SK-N-SH treated with all-trans-retinoic acid at 6 μM for 48 hours (cell line): ENCODE data around the gene NGFR.

Source experiments
- ATAC-seq: fragments of 200-7000 bp; cut with Tn5 transposase; 3 replicates; pipeline ENCODE4 v1.9.1; 2020; ENCODE audit warnings: mild to moderate bottlenecking, moderate library complexity
- BACH2 ChIP-seq: fragments of 250-450 bp; sonication (Bioruptor Pico); IDR thresholded peaks from 2 replicates; pipeline ENCODE4 v1.9.0; 2021; ENCODE audit warnings: mild to moderate bottlenecking, borderline replicate concordance
- CSDC2 ChIP-seq: fragments of 250-450 bp; sonication (Bioruptor Pico); IDR thresholded peaks from 2 replicates; pipeline ENCODE4 v1.5.0; 2020; ENCODE audit warnings: mild to moderate bottlenecking, moderate library complexity
- CSRNP3 ChIP-seq: fragments of 250-450 bp; sonication (Bioruptor Pico); IDR thresholded peaks from 2 replicates; pipeline ENCODE4 v1.5.1; 2021; ENCODE audit warnings: mild to moderate bottlenecking, moderate library complexity
- ESRRG ChIP-seq: fragments of 250-450 bp; sonication (Bioruptor Pico); IDR thresholded peaks from 2 replicates; pipeline ENCODE4 v1.6.1; 2021; ENCODE audit warnings: mild to moderate bottlenecking
- ISL1 ChIP-seq: fragments of 250-450 bp; sonication (Bioruptor Pico); IDR thresholded peaks from 2 replicates; pipeline ENCODE4 v2.1.2; 2022; ENCODE audit warnings: mild to moderate bottlenecking, moderate library complexity
- OSR1 ChIP-seq: fragments of 250-450 bp; sonication (Bioruptor Pico); IDR thresholded peaks from 2 replicates; pipeline ENCODE4 v1.8.0; 2022; ENCODE audit warnings: moderate library complexity, mild to moderate bottlenecking, inconsistent platforms
- PATZ1 ChIP-seq: fragments of 250-450 bp; sonication (Bioruptor Pico); IDR thresholded peaks from 2 replicates; pipeline ENCODE4 v1.8.0; 2020; ENCODE audit warnings: mild to moderate bottlenecking, moderate library complexity, borderline replicate concordance
- POU6F1 ChIP-seq: fragments of 250-450 bp; sonication (Bioruptor Pico); IDR thresholded peaks from 2 replicates; pipeline ENCODE4 v1.8.0; 2021; ENCODE audit warnings: low read depth, mild to moderate bottlenecking, moderate library complexity, borderline replicate concordance
- RARB ChIP-seq: fragments of 250-450 bp; sonication (Bioruptor Pico); IDR thresholded peaks from 2 replicates; pipeline ENCODE4 v1.8.0; 2021; ENCODE audit warnings: mild to moderate bottlenecking, moderate library complexity
- SNAI2 ChIP-seq: fragments of 250-450 bp; sonication (Bioruptor Pico); IDR thresholded peaks from 2 replicates; pipeline ENCODE4 v1.5.0; 2020; ENCODE audit warnings: mild to moderate bottlenecking, moderate library complexity
- TCF4 ChIP-seq: fragments of 250-450 bp; sonication (Bioruptor Pico); IDR thresholded peaks from 2 replicates; pipeline ENCODE4 v1.8.0; 2021; ENCODE audit warnings: mild to moderate bottlenecking, moderate library complexity, borderline replicate concordance
- TSHZ2 ChIP-seq: fragments of 250-450 bp; sonication (Bioruptor Pico); IDR thresholded peaks from 2 replicates; pipeline ENCODE4 v1.5.0; 2020; ENCODE audit warnings: mild to moderate bottlenecking, moderate library complexity
- ZC3H10 ChIP-seq: fragments of 250-450 bp; sonication (Bioruptor Pico); IDR thresholded peaks from 2 replicates; pipeline ENCODE4 v1.5.1; 2021; ENCODE audit warnings: mild to moderate bottlenecking, moderate library complexity
- ZFP30 ChIP-seq: fragments of 450-650 bp; formaldehyde crosslinking; IDR thresholded peaks from 2 replicates; pipeline ENCODE4 v1.5.0; 2022; ENCODE audit warnings: mild to moderate bottlenecking, moderate library complexity
- ZNF565 ChIP-seq: fragments of 450-650 bp; formaldehyde crosslinking; conservative IDR thresholded peaks from 2 replicates; pipeline ENCODE4 v1.5.0; 2020; ENCODE audit warnings: low read depth, mild to moderate bottlenecking, moderate library complexity
- ZNF70 ChIP-seq: fragments of 450-650 bp; formaldehyde crosslinking; IDR thresholded peaks from 2 replicates; pipeline ENCODE4 v1.5.0; 2020; ENCODE audit warnings: mild to moderate bottlenecking, moderate library complexity
- ZNF8 ChIP-seq: fragments of 450-650 bp; formaldehyde crosslinking; IDR thresholded peaks from 2 replicates; pipeline ENCODE4 v1.5.0; 2020; ENCODE audit warnings: mild to moderate bottlenecking, moderate library complexity

Gene NGFR

GRCh38 chr17:49495842-49496182 lies 719 bp downstream of the NGFR start:
- no peak for TF ChIP-seq ZNF565 (CRISPR knock-in tag)
- no peak for TF ChIP-seq CSDC2 (CRISPR knock-in tag)
- TF ChIP-seq PATZ1 (CRISPR knock-in tag), result no peak
- TF ChIP-seq ZNF70 (CRISPR knock-in tag), result no peak
- no peak for TF ChIP-seq TCF4 (CRISPR knock-in tag)
- TF ChIP-seq CSRNP3, result no peak
- TF ChIP-seq SNAI2 (CRISPR knock-in tag), result no peak
- no peak for TF ChIP-seq ZC3H10
- no peak for TF ChIP-seq ZFP30
- no peak for ATAC-seq

- ATAC-seq, result peak; percentile 93
- TF ChIP-seq ZNF565 (CRISPR knock-in tag) (no peak), TSHZ2 (0 out of 2 replicates have a peak, but pooled peaks have one; percentile 22)
- TF ChIP-seq, all 23 proteins: peak for 1
These were observed 1.2 kb downstream of the NGFR start for GRCh38 chr17:49496183-49496866.

- no peak; the same call in 2 of the 3 replicates for ATAC-seq
- TF ChIP-seq TSHZ2, result 0 out of 2 replicates have a peak, but pooled peaks have one; percentile 7
- no peak for TF ChIP-seq RARB (CRISPR knock-in tag)
- TF ChIP-seq PATZ1 (CRISPR knock-in tag), result no peak
- TF ChIP-seq ZNF8, result no peak
- no peak for TF ChIP-seq CSDC2 (CRISPR knock-in tag)
These were observed 1.7 kb downstream of the NGFR start for GRCh38 chr17:49496867-49497147.

GRCh38 chr17:49497148-49498028 lies 2.3 kb downstream of the NGFR start:
- peak; percentile 67 for ATAC-seq
- TF ChIP-seq ISL1 (CRISPR knock-in tag), result no peak
- no peak for TF ChIP-seq OSR1 (CRISPR knock-in tag)
- TF ChIP-seq CSDC2 (CRISPR knock-in tag), result no peak
- TF ChIP-seq TSHZ2, result no peak
- TF ChIP-seq BACH2 (CRISPR knock-in tag), result no peak
- no peak for TF ChIP-seq POU6F1 (CRISPR knock-in tag)
- TF ChIP-seq ESRRG (CRISPR knock-in tag), result no peak
- no peak for TF ChIP-seq TCF4 (CRISPR knock-in tag)
